GM23338 (cell line): ENCODE results near the gene EXOC6B.

Source experiments
- CTCF ChIP-seq, 2 experiments: fragments of 200-600 bp in 1 of 2; sonication (generic) in 1 of 2; conservative IDR thresholded peaks; 2 replicates each; pipeline versions ENCODE4 v1.5.1 to v1.6.1; 2016 to 2017; ENCODE audit warnings: antibody characterized with exemption in 2 of 2, low read depth in 2 of 2, mild to moderate bottlenecking in 2 of 2, moderate library complexity in 1 of 2
- EZH2 ChIP-seq: fragments of 200-600 bp; sonication (generic); IDR thresholded peaks from one replicate; pipeline ENCODE4 v1.8.0; 2017; ENCODE audit warnings: antibody characterized with exemption, mild to moderate bottlenecking, low read depth; ENCODE audit not compliant: unreplicated experiment
- EZH2phosphoT487 ChIP-seq: fragments of 200-600 bp; sonication (generic); IDR thresholded peaks from one replicate; pipeline ENCODE4 v1.8.1; 2018; ENCODE audit warnings: antibody characterized with exemption; ENCODE audit not compliant: unreplicated experiment
- JUNB ChIP-seq: IDR thresholded peaks from one replicate; pipeline ENCODE4 v1.6.1; 2016; ENCODE audit warnings: antibody characterized with exemption; ENCODE audit not compliant: unreplicated experiment
- POLR2AphosphoS5 ChIP-seq: IDR thresholded peaks from 2 replicates; pipeline ENCODE4 v1.6.1; 2016; ENCODE audit warnings: antibody characterized with exemption, low read depth
- REST ChIP-seq: IDR thresholded peaks from one replicate; pipeline ENCODE4 v1.6.1; 2018; ENCODE audit warnings: antibody characterized with exemption; ENCODE audit not compliant: unreplicated experiment
- ZNF114 ChIP-seq: fragments of 250-450 bp; sonication (Bioruptor Pico); IDR thresholded peaks from 2 replicates; pipeline ENCODE4 v1.5.0; 2020; ENCODE audit warnings: mild to moderate bottlenecking, moderate library complexity

GRCh38 chr2:72349016-72349415, 476.8 kb downstream of the EXOC6B start:
- TF ChIP-seq EZH2, result no peak
- no peak for TF ChIP-seq CTCF (conservative IDR thresholded peaks at IDR 0.05; ENCODE audit: low read depth in 2 of 2)
- no peak for TF ChIP-seq JUNB
- TF ChIP-seq POLR2AphosphoS5, result no peak
- TF ChIP-seq ZNF114 (CRISPR knock-in tag), result no peak
- TF ChIP-seq EZH2phosphoT487, result no peak
- no peak for TF ChIP-seq REST
